Left renal pelvis (tissue), 4 donors: ENCODE results near the gene LGR6. TPM values are rescaled to one million over a fixed set of nuclear protein-coding genes. Genes with fewer than 3 reads are reported as not detected.
"Not testable (repeated sequence)": the region's sequence is repeated elsewhere in the genome, so short reads cannot be mapped to it uniquely, and the experiment has no call there.

Source experiments
- DNase-seq, 4 donors: peaks; one replicate each; pipeline ENCODE4 v3.0.0-alpha.2; 2013; ENCODE audit warnings: low read depth in 4 of 4, low spot score in 3 of 4
- polyA plus RNA-seq, 4 donors: library from polyadenylated mRNA; unstranded; fragments of 120-200 nt; gene quantifications; one replicate each; pipeline ENCODE4 v1.2.1, GENCODE V29; 2013; ENCODE audit not compliant: insufficient read length in 4 of 4

The LGR6 gene
- polyA plus RNA-seq, 4 donors, result 0.76 to 1.4 (median 0.82) TPM

DNA sequence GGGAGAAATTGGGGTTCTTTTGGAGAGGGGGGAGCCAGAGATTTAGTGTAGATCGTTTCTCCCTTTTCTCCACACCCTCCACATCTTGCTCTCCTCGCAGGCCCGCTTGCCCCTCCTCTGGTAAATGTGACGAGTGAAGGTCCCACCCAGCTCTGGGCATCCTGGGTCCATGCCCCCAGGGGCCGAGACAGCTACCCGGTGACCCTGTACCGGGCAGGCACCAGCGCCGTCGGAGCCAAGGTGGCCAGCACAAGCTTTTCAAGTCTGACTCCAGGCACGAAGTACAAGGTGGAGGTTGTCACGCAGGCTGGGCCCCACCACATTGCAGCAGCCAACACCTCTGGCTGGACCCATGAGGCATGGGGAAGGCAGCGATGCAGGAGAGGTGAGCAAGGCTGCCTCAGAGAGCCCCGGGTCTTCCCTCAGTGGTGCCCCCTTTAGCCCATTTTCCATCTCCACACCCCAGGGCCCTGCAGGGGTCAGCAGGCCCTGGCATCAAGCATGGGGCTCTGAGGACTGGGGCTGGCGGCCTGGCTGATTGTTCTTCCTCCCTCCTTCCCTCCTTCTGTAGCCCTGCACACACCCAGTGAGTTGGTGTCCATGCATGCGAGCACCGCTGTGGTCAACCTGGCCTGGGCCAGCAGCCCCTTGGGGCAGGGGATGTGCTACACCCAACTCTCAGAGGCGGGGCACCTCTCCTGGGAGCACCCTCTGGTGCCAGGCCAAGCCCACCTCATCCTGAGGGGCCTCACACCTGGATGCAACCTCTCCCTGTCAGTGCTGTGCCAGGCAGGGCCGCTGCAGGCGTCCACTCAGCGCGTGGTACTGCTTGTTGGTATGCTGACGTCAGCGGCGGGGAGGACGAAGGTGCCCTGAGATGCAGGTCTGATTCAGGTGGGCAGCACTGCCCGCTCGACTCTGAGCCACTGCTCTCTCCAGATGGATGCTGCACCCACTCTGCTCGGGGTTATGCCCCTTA is 16.4 kb upstream of the LGR6 start:
- no peak for DNase-seq

DNA sequence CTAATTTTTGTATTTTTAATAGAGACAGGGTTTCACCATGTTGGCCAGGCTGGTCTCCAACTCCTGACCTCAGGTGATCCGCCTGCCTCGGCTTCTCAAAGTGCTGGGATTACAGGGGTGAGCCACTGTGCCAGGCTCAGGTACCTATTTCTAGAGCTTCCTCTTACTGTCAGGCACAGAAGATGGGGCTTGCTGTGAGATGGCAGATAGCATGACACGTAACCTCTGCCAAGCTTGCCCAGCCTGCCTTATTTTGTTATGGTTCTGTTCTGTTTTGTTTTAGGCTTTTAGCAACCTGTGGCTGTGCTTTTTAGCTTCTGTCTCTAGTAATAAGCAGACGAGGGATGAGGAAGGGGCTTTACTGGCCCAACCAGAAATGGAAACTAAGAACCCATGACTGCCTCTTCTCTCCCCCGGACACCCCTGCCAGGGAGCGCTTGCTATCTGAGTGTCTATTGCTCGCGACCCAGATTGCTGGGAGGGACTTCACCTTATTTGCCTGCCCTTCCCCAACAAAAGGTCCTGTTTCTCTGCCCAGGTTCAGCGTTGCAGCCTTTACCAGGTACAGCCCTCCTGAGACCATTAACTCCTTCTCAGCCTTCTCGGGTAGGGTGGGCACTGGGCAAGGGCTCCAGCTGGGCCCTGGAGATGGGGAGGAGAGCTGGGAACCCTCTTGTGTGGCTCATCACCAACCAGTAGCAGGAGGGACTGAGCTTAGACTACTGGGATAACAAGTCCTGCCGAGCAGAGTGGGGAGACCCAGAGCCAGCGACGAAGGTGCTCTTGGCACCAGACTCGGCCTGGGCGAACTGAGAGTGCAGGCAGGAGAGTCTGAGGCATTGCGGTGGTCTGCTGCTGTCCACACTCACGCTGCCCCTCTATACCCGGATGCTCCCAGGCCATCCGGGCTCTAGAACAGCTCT is 13.5 kb upstream of the LGR6 start:
- no peak for DNase-seq

- not testable (repeated sequence) for DNase-seq
Measured at GRCh38 chr1:202180751-202181139, 12.9 kb upstream of the LGR6 start.

DNA sequence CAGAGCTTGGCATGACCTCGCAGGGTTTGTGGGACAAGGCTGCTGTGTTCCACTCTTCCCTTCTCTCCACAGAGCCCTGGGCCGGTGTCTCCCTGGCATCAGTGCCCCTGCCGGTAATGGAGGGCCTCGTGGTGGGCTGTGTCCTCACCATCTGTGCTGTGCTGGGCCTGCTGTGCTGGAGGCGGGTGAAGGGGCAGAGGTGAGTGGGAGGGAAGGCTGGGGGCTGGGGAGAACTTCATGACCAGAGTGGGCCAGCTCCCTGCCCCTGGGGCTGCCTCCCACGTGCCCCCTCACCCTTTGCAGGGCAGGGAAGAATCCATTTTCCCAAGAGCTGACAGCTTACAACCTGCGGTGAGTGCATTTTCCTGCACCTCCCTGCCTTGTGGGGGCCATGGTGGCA is 12.0 kb upstream of the LGR6 start:
- no peak for DNase-seq

- no peak for DNase-seq
Measured at GRCh38 chr1:202182040-202182877, 11.3 kb upstream of the LGR6 start.

- peak; percentile 39 to 81 (median 66) for DNase-seq
Measured at GRCh38 chr1:202184750-202185460, 8.7 kb upstream of the LGR6 start.

DNA sequence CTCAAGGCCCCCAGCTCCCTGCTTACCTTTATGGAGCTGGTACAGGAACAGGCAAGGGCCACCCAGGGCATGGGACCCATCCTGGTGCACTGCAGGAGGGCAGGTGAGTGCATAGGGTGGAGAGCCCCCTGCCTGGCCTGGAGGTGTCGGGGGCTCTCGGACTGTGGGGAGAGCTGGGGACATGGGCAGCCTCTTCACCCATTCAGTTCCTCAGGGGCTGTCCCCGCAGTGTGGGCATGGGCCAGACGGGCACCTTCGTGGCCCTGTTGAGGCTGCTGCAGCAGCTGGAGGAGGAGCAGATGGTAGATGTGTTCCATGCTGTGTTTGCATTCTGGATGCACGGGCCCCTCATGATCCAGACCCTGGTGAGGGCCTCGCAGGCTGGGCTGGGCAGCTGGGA is 7.3 kb upstream of the LGR6 start:
- DNase-seq, result no peak

- no peak for DNase-seq
Measured at GRCh38 chr1:202187041-202187671, 6.4 kb upstream of the LGR6 start.

- no peak for DNase-seq
Measured at GRCh38 chr1:202187697-202188407, 5.7 kb upstream of the LGR6 start.

- no peak for DNase-seq
Measured at GRCh38 chr1:202189001-202189790, 4.4 kb upstream of the LGR6 start.

- no peak for DNase-seq
Measured at GRCh38 chr1:202189918-202190715, 3.5 kb upstream of the LGR6 start.

DNA sequence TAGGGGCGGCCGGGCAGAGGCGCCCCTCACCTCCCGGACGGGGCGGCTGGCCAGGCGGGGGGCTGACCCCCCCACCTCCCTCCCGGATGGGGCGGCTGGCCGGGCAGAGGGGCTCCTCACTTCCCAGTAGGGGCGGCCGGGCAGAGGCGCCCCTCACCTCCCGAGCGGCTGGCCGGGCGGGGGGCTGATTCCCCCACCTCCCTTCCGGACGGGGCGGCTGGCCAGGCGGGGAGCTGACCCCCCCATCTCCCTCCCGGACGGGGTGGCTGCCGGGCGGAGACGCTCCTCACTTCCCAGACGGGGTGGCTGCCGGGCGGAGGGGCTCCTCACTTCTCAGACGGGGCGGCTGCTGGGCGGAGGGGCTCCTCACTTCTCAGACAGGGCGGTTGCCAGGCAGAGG is 2.2 kb upstream of the LGR6 start:
- DNase-seq, result not testable (repeated sequence)

GRCh38 chr1:202192770-202193613 is 607 bp upstream of the LGR6 start:
- no peak for DNase-seq

- no peak for DNase-seq
Measured at GRCh38 chr1:202194328-202194648, 689 bp downstream of the LGR6 start.

GRCh38 chr1:202197653-202198365 is 4.2 kb downstream of the LGR6 start:
- DNase-seq, result no peak

GRCh38 chr1:202198366-202198724 is 4.7 kb downstream of the LGR6 start:
- DNase-seq, result no peak
